ENCODE results near the gene PES1.

GRCh38 chr22:30626413-30626812 is 34.7 kb upstream of the PES1 start:
- TF ChIP-seq CTCF (IDR thresholded peaks at IDR 0.05) (no peak), POLR2A (IDR thresholded peaks at IDR 0.05) (no peak)
